ENCODE results near the gene KAZN.

DNA sequence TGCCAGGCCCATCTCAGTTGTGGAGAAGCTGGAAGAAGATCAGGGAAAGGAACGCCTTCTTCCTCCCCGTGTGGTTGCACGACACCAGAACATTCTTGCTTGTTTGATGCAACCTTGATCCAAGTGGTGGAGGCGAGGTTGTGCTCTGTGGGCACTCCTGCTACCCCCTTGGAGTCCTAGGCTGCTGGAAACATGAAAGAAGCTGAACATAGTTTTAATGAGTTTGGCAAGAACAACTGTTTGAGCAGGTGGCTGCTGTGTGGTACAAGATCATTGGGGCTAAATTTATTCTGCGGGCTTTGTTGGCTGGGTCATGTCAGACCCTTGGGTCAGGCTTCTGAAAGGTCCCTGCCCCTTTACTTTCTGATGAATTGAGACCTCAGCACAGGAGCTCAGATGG, 5.9 kb downstream of the KAZN start:
- TF ChIP-seq, protein P1, sequence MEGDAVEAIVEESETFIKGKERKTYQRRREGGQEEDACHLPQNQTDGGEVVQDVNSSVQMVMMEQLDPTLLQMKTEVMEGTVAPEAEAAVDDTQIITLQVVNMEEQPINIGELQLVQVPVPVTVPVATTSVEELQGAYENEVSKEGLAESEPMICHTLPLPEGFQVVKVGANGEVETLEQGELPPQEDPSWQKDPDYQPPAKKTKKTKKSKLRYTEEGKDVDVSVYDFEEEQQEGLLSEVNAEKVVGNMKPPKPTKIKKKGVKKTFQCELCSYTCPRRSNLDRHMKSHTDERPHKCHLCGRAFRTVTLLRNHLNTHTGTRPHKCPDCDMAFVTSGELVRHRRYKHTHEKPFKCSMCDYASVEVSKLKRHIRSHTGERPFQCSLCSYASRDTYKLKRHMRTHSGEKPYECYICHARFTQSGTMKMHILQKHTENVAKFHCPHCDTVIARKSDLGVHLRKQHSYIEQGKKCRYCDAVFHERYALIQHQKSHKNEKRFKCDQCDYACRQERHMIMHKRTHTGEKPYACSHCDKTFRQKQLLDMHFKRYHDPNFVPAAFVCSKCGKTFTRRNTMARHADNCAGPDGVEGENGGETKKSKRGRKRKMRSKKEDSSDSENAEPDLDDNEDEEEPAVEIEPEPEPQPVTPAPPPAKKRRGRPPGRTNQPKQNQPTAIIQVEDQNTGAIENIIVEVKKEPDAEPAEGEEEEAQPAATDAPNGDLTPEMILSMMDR (IDR thresholded peaks at IDR 0.05), result no peak
- TF ChIP-seq, protein P2, sequence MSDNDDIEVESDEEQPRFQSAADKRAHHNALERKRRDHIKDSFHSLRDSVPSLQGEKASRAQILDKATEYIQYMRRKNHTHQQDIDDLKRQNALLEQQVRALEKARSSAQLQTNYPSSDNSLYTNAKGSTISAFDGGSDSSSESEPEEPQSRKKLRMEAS (IDR thresholded peaks at IDR 0.05; ENCODE audit: low read depth), result no peak
- TF ChIP-seq RAD21 (IDR thresholded peaks at IDR 0.05; ENCODE audit: low read length) (no peak), CHD2 (IDR thresholded peaks at IDR 0.05; ENCODE audit: low read length, partially characterized antibody) (no peak), MXI1 (IDR thresholded peaks at IDR 0.05; ENCODE audit: low read depth, low read length) (no peak), JUND (IDR thresholded peaks at IDR 0.05) (no peak), EZH2phosphoT487 (IDR thresholded peaks at IDR 0.05; ENCODE audit: borderline replicate concordance, low read depth) (no peak)
